Activated CD8-positive, alpha-beta T cell treated with anti-CD3 and anti-CD28 coated beads, Interleukin-2, amount 10 ng/mL, durations not matched to agents 7 days and 5 days (primary cell): Measurements from ENCODE around the gene TMEM130. TPM values are rescaled to one million over a fixed set of nuclear protein-coding genes. Genes with fewer than 3 reads are reported as not detected.
A peak's percentile ranks its signal among the peaks of the same experiment; 100 is the strongest.

Experiments used
- ATAC-seq: fragments of 150-1000 bp; cut with Tn5 transposase; one replicate; pipeline ENCODE4 v1.10.0; 2021; ENCODE audit warnings: moderate library complexity
- CTCF ChIA-PET: fragments of 350-600 bp; sonication (Branson Sonifier 250); formaldehyde crosslinking; loops from one replicate; lab custom pipeline; 2021; ENCODE audit warnings: antibody characterized with exemption; lab: Charles Lee
- POLR2A ChIA-PET: fragments of 350-600 bp; sonication (Branson Sonifier 250); formaldehyde crosslinking; loops from one replicate; lab custom pipeline; 2021; ENCODE audit warnings: antibody characterized with exemption; lab: Charles Lee
- DNase-seq: peaks from one replicate; pipeline ENCODE4 v3.0.0-alpha.2; 2020
- H3K27ac Mint-ChIP-seq: one replicate; pipeline ENCODE4 v1.8.0; 2021; ENCODE audit warnings: mild to moderate bottlenecking, mixed read lengths
- H3K27me3 Mint-ChIP-seq: one replicate; pipeline ENCODE4 v1.8.0; 2021; ENCODE audit warnings: low read depth, mixed read lengths
- H3K36me3 Mint-ChIP-seq: one replicate; pipeline ENCODE4 v1.8.0; 2021; ENCODE audit warnings: low read depth, mixed read lengths
- H3K4me1 Mint-ChIP-seq: one replicate; pipeline ENCODE4 v1.8.0; 2021; ENCODE audit warnings: low read depth, mixed read lengths
- H3K4me3 Mint-ChIP-seq: one replicate; pipeline ENCODE4 v1.8.0; 2021; ENCODE audit warnings: mild to moderate bottlenecking, mixed read lengths
- H3K9me3 Mint-ChIP-seq: one replicate; pipeline ENCODE4 v1.8.0; 2022; ENCODE audit warnings: mixed read lengths; ENCODE audit not compliant: insufficient read depth
- microRNA-seq: library from miRNA; unstranded; fragments of <30 nt; microRNA quantifications from one replicate; pipeline ENCODE4 v1.2.0, GENCODE V29; 2022
- total RNA-seq, 2 experiments: library from RNA; stranded (reverse); gene quantifications; one replicate each; pipeline ENCODE4 v1.2.3, GENCODE V29; 2021

The TMEM130 gene
- total RNA-seq, 2 experiments from 2014 or later: not detected

- H3K4me3 Mint-ChIP-seq: no peak overlapping the region
- ChIA-PET POLR2A (no interaction called here), CTCF (no interaction called here)
- DNase-seq: no peak
- no peaks in the 10 kb centered on the region for H3K36me3 Mint-ChIP-seq
- H3K4me1 Mint-ChIP-seq: no peaks in the 10 kb centered on the region
- no peak for ATAC-seq
- H3K27me3 Mint-ChIP-seq: no peaks in the 10 kb centered on the region
- no peak overlapping the region for H3K27ac Mint-ChIP-seq
- no peaks in the 10 kb centered on the region for H3K9me3 Mint-ChIP-seq
Measured at GRCh38 chr7:98802088-98802780, 67.6 kb downstream of the TMEM130 start.

GRCh38 chr7:98800996-98801395 lies 68.8 kb downstream of the TMEM130 start:
- Mint-ChIP-seq H3K27me3 (no peaks in the 10 kb centered on the region), H3K4me1 (no peaks in the 10 kb centered on the region), H3K4me3 (no peak overlapping the region), H3K36me3 (no peaks in the 10 kb centered on the region), H3K27ac (no peak overlapping the region), H3K9me3 (no peaks in the 10 kb centered on the region)
- ATAC-seq: no peak
- DNase-seq: no peak
- POLR2A ChIA-PET: no interaction called here
- CTCF ChIA-PET: interaction anchor here (0.5 kb wide), 1 partner anchor 798 kb away, joined by 6 read pairs; no protein-coding TSS in a partner anchor

- H3K27me3 Mint-ChIP-seq: no peaks in the 10 kb centered on the region
- H3K27ac Mint-ChIP-seq: no peak overlapping the region
- ChIA-PET POLR2A (no interaction called here), CTCF (no interaction called here)
- no peak overlapping the region for H3K4me3 Mint-ChIP-seq
- no peaks in the 10 kb centered on the region for H3K36me3 Mint-ChIP-seq
- H3K4me1 Mint-ChIP-seq: no peaks in the 10 kb centered on the region
- DNase-seq (no peak), ATAC-seq (no peak)
- no peaks in the 10 kb centered on the region for H3K9me3 Mint-ChIP-seq
Measured at GRCh38 chr7:98797150-98797549, 72.7 kb downstream of the TMEM130 start.

Small RNAs within 50 kb of the gene (microRNA-seq; reads per million reads assigned to microRNA genes)
- gene MIR3609: 15.5 reads per million, percentile 31 among the genes with 10 or more reads in this experiment

Other genes starting within 250 kb of the TMEM130 start
- 10 to 100 TPM; 61.0 to 64.5 TPM for gene TRRAP, start 8.5 kb upstream of the TMEM130 start, total RNA-seq